ENCODE measurements around the gene CAPZB.

GRCh38 chr1:19521411-19521810 is 36.1 kb upstream of the CAPZB start:
- no peak for TF ChIP-seq CTCF (IDR thresholded peaks at IDR 0.05)
- no peak for TF ChIP-seq POLR2A (IDR thresholded peaks at IDR 0.05)

All from lower leg skin (tissue), 3 donors.